Measurements from ENCODE around the gene GATB. TPM values are rescaled to one million over a fixed set of nuclear protein-coding genes. Genes with fewer than 3 reads are reported as not detected.

GATB gene
- total and polyA plus RNA-seq, 12 donors = 17.2 to 59.8 (median 36.6) TPM

DNA sequence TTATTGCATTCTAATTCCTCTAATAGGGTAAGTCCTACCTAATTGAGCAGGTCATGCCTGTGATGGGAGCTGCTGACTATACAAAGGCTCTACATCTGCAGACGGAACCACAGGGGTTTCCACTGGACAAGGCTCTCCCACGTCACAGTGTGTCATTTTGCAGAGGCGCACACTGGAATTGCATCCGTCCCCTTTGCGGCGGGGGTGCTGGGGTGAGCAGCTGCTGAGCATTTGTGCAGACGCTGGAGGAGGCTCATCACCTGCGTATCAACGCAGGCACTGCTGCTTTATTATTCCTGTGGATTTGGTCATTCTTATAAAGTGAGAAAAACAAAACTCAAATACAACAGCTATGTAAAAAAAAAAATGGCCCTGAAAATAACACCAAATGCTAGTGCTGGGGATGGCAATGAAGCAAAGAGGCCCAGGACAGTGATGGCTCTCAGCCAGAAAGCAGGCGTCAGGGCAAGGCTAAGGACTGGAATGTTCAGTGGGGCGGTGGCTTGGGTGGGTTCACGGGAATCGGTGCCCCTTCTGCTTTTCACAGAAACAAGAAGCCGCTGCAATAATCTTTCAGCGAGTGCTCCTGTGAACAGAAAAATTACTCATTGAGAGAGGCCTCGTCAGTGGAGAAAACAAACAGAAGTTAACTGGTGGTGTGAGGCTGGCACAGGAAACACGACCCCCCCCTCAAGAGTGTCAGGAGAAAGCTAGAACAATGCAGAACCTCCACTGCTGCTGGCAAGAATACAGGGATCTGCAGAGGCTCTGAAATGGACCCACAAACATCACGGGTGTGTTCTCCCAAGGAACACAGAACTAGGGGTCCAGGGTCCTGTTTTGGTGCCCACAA, 67.8 kb downstream of the GATB start:
- H3K27ac ChIP-seq = no peak overlapping the region
- H3K9me3 ChIP-seq (replicated peaks in 1 of 3) = no peaks in the 10 kb centered on the region

DNA sequence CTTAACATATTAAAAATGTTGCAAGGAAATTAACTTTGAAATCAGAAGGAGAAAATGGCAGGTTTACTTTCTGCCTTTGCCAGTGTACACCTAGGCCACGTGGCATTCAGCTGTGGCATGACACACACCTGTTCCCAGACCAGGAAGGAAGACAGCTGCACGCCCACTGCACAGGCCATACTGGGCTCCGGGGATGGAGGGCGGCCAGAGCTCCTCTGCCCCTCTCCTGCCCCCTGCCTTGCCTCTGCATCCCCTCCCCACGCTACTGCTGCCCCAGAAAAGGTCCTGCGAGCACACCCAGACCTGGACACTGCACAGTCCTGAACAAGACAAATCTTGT, 68.4 kb downstream of the GATB start:
- Histone ChIP-seq H3K4me3 (no peak overlapping the region), H3K27ac (no peak overlapping the region), H3K9me3 (replicated peaks in 1 of 3) (no peaks in the 10 kb centered on the region), H3K36me3 (replicated peaks in 1 of 2) (no peaks in the 10 kb centered on the region), H3K27me3 (no peaks in the 10 kb centered on the region), H3K4me1 (replicated peaks in 1 of 2) (peaks cover 0 to 25% of the 10 kb centered on the region in 2 donors)
- WGBS, 4 donors = 90 to 96% (median 92%) methylated on average over 6 of the region's 6 CpGs
- intact Hi-C loops (cut with DNase I) = no loop called here
- TF ChIP-seq, protein P1, sequence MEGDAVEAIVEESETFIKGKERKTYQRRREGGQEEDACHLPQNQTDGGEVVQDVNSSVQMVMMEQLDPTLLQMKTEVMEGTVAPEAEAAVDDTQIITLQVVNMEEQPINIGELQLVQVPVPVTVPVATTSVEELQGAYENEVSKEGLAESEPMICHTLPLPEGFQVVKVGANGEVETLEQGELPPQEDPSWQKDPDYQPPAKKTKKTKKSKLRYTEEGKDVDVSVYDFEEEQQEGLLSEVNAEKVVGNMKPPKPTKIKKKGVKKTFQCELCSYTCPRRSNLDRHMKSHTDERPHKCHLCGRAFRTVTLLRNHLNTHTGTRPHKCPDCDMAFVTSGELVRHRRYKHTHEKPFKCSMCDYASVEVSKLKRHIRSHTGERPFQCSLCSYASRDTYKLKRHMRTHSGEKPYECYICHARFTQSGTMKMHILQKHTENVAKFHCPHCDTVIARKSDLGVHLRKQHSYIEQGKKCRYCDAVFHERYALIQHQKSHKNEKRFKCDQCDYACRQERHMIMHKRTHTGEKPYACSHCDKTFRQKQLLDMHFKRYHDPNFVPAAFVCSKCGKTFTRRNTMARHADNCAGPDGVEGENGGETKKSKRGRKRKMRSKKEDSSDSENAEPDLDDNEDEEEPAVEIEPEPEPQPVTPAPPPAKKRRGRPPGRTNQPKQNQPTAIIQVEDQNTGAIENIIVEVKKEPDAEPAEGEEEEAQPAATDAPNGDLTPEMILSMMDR (IDR thresholded peaks at IDR 0.05) = no peak
- DNase-seq = no peak

More for the DNA sequence above, 67.8 kb downstream of the GATB start:
- Histone ChIP-seq H3K36me3 (replicated peaks in 1 of 2) (no peaks in the 10 kb centered on the region), H3K27me3 (no peaks in the 10 kb centered on the region), H3K4me3 (no peak overlapping the region), H3K4me1 (replicated peaks in 1 of 2) (peaks cover 0 to 21% of the 10 kb centered on the region in 2 donors)
- WGBS, 4 donors = 77 to 86% (median 81%) methylated on average over 18 of the region's 18 CpGs
- no peak for DNase-seq
- TF ChIP-seq POLR2A (IDR thresholded peaks at IDR 0.05) = no peak
- TF ChIP-seq, protein P1 (IDR thresholded peaks at IDR 0.05) = no peak
- intact Hi-C loops (cut with DNase I) = no loop called here

DNA sequence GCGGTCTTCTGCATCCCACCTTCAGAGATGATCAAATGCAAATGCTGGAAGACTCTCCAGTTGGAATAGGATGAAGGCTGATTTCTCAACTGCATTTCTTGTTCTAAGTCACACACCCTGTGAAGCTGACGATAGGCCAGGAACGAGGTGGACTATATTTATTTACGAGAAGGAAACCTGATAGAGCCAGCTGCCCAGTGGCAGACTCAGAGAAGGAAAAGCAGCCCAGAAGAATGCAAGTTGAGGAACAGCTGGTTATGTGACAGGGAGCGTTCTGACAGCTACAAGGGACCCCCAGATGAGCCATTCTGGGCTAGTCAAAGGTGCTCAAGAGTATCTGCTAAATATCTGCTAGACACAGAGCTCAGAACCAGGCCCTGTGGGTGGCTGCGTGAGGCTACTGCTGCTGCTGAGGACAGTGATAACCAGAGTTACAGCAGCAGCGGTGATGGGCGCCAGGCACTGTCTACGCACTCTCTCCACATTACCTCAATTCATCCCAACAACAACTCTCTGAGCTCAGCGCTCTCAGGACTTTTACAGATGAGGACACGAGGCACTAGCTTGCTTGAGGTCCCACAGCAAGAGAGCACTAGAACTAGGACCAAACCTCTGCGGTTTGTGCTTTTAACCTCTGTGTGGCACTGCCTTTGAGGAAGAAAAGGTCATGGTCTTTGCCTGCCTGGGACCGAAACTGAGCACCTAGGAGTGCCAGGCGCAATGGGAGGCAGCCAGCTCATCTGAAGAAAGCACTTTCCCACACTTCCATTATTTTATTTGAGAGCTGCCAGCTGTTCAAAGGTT, 69.0 kb downstream of the GATB start:
- Histone ChIP-seq H3K4me3 (no peak overlapping the region), H3K4me1 (replicated peaks in 1 of 2) (peaks cover 0 to 25% of the 10 kb centered on the region in 2 donors), H3K27me3 (no peaks in the 10 kb centered on the region), H3K36me3 (replicated peaks in 1 of 2) (no peaks in the 10 kb centered on the region), H3K27ac (no peak overlapping the region), H3K9me3 (replicated peaks in 1 of 3) (no peaks in the 10 kb centered on the region)
- TF ChIP-seq, protein P1 (IDR thresholded peaks at IDR 0.05) = no peak
- TF ChIP-seq POLR2A (IDR thresholded peaks at IDR 0.05) = no peak
- peak in 1 of 7 donors; percentile 67 for DNase-seq
- 84 to 90% (median 89%) methylated on average over 14 of the region's 14 CpGs for WGBS, 4 donors
- intact Hi-C loops (cut with DNase I) = no loop called here

DNA sequence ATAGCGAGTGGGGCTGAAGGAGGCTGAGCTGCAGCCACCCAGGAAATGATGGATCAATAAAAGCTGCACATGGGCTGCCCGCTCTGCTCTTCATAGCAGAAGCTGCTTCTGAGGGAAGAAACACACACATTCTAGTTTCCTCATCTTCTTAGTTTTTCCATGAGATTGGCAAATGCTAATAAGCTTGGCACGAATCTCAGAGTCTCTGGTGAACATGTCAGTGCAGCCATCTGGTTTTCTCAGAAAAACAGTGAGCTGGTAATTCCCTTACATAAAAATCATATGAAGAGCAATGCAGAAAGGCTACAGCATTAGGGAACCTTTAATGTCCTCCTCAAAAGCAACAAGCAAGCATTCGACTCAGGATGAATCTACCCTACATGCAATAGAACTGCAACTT, 69.9 kb downstream of the GATB start:
- Histone ChIP-seq H3K4me1 (replicated peaks in 1 of 2) (peaks cover 0 to 25% of the 10 kb centered on the region in 2 donors), H3K36me3 (replicated peaks in 1 of 2) (no peaks in the 10 kb centered on the region), H3K4me3 (no peak overlapping the region), H3K27me3 (no peaks in the 10 kb centered on the region), H3K27ac (no peak overlapping the region), H3K9me3 (replicated peaks in 1 of 3) (no peaks in the 10 kb centered on the region)
- intact Hi-C loops (cut with DNase I) = no loop called here
- no peak for DNase-seq
- TF ChIP-seq POLR2A (IDR thresholded peaks at IDR 0.05) = no peak
- TF ChIP-seq, protein P1 (IDR thresholded peaks at IDR 0.05) = no peak
- WGBS, 4 donors = 81 to 88% (median 86%) methylated on average over 4 of the region's 4 CpGs

Data from adrenal gland (tissue), 12 donors.